ENCODE data around the gene C1orf159.
A peak's percentile ranks its signal among the peaks of the same experiment; 100 is the strongest.
"Not testable (repeated sequence)": the region's sequence is repeated elsewhere in the genome, so short reads cannot be mapped to it uniquely, and the experiment has no call there.

Gene C1orf159

GRCh38 chr1:1111516-1112236 lies 4.2 kb downstream of the C1orf159 start:
- TF ChIP-seq, protein P1, sequence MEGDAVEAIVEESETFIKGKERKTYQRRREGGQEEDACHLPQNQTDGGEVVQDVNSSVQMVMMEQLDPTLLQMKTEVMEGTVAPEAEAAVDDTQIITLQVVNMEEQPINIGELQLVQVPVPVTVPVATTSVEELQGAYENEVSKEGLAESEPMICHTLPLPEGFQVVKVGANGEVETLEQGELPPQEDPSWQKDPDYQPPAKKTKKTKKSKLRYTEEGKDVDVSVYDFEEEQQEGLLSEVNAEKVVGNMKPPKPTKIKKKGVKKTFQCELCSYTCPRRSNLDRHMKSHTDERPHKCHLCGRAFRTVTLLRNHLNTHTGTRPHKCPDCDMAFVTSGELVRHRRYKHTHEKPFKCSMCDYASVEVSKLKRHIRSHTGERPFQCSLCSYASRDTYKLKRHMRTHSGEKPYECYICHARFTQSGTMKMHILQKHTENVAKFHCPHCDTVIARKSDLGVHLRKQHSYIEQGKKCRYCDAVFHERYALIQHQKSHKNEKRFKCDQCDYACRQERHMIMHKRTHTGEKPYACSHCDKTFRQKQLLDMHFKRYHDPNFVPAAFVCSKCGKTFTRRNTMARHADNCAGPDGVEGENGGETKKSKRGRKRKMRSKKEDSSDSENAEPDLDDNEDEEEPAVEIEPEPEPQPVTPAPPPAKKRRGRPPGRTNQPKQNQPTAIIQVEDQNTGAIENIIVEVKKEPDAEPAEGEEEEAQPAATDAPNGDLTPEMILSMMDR (IDR thresholded peaks at IDR 0.05), result no peak
- H3K9me3 ChIP-seq, result peaks cover 0 to 5% (median 0%) of the 10 kb centered on the region in 3 donors
- intact Hi-C loops (cut with DNase I; ENCODE audit: low total_unique reads), result no loop called here
- no peak overlapping the region for H3K27ac ChIP-seq
- H3K4me1 ChIP-seq, result peaks cover 0 to 11% (median 10%) of the 10 kb centered on the region in 4 donors
- peak in 1 of 2 donors; percentile 50 for DNase-seq
- peaks cover 0 to 19% (median 4%) of the 10 kb centered on the region in 3 donors for H3K36me3 ChIP-seq
- no peak overlapping the region for H3K4me3 ChIP-seq
- H3K27me3 ChIP-seq, result no peaks in the 10 kb centered on the region

- Histone ChIP-seq H3K9me3 (peaks cover 0 to 5% (median 0%) of the 10 kb centered on the region in 3 donors), H3K4me3 (no peak overlapping the region), H3K27me3 (no peaks in the 10 kb centered on the region), H3K27ac (no peak overlapping the region), H3K4me1 (peaks cover 0 to 9% (median 7%) of the 10 kb centered on the region in 4 donors), H3K36me3 (peaks cover 0 to 19% (median 4%) of the 10 kb centered on the region in 3 donors)
- peak in 1 of 2 donors; percentile 53 for DNase-seq
- TF ChIP-seq, protein P1 (IDR thresholded peaks at IDR 0.05), result no peak
- intact Hi-C loops (cut with DNase I; ENCODE audit: low total_unique reads), result no loop called here
Observed at GRCh38 chr1:1110561-1110971, 5.3 kb downstream of the C1orf159 start.

DNA sequence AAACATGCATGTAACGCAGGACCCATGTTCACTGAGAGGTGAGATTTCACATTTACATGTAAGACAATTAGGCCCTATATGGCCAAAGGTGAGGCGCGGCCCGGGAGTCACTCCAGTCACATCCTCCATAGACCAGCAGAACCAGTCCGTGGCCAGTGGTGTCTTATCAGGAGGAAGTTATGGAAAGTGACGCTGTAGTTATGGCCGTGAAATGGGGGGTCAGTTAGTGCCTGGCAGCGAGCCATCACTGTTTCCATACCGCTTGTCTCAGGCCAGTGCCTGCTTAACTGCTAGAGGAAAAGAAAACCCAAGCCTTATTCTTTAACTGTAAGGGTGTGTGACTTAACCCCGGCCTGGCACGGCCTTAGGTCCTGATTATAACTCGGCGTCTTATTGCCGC lies 6.1 kb downstream of the C1orf159 start:
- Histone ChIP-seq H3K27ac (no peak overlapping the region), H3K27me3 (no peaks in the 10 kb centered on the region), H3K4me3 (no peak overlapping the region), H3K36me3 (peaks cover 0 to 19% (median 4%) of the 10 kb centered on the region in 3 donors), H3K4me1 (peaks cover 0 to 2% (median under 1%) of the 10 kb centered on the region in 4 donors), H3K9me3 (peaks cover 0 to 5% (median 0%) of the 10 kb centered on the region in 3 donors)
- DNase-seq, result peak in 1 of 2 donors; percentile 51
- TF ChIP-seq, protein P1 (IDR thresholded peaks at IDR 0.05), result no peak
- intact Hi-C loops (cut with DNase I; ENCODE audit: low total_unique reads), result no loop called here

DNA sequence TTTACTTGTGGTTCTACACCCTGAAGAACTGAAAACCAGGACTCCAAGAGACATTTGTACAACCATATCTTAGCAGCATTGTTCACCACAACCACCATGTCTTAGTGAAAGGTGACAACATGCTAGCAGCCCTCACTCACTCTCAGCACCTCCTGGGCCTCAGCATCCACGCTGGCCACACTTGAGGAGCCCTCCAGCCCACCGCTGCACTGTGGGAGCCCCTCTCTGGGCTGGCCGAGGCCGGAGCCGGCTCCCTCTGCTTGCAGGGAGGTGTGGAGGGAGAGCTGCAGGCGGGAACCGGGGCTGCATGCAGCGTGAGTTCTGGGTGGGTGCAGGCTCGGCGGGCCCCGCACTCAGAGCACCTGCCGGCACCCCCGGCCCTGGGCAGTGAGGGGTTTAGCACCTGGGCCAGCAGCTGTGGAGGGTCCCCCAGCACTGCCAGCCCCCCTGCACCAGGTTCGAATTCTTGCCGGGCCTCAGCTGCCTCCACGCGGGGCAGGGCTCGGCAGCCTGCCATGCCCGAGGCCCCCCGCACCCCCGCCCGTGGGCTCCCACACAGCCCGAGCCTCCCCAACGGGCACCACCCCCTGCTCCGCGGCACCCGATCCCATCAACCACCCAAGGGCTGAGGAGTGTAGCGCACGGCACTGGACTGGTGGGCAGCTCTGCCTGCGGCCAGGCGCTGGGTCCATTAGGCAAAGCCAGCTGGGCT lies 9.2 kb downstream of the C1orf159 start:
- H3K27ac ChIP-seq, result no peak overlapping the region
- peak in 1 of 2 donors; percentile 59 for DNase-seq
- no peaks in the 10 kb centered on the region for H3K9me3 ChIP-seq
- TF ChIP-seq, protein P1 (IDR thresholded peaks at IDR 0.05), result no peak
- H3K4me3 ChIP-seq, result no peak overlapping the region
- H3K27me3 ChIP-seq, result no peaks in the 10 kb centered on the region
- intact Hi-C loops (cut with DNase I; ENCODE audit: low total_unique reads), result no loop called here
- peaks cover 0 to 9% (median 0%) of the 10 kb centered on the region in 3 donors for H3K36me3 ChIP-seq
- no peaks in the 10 kb centered on the region for H3K4me1 ChIP-seq

DNA sequence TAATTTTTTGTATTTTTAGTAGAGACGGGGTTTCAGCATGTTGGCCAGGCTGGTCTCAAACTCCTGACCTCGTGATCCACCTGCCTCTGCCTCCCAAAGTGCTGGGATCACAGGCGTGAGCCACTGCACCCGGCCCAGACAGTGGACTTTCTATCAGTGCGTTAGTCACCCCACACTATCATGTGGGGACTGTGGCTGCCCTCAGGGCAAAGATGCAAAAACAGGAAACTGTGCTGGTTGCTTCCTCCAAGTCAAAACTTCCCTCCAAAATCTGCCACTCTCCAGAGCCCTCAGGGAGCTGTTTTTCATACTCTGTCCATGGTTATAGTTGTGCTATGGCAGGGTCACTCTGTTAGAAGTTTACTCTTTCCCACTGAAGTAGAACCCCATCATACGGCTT lies 11.7 kb downstream of the C1orf159 start:
- H3K27me3 ChIP-seq; H3K9me3 ChIP-seq; H3K4me1 ChIP-seq; H3K27ac ChIP-seq; H3K4me3 ChIP-seq; H3K36me3 ChIP-seq; intact Hi-C loops (cut with DNase I; ENCODE audit: low total_unique reads): not testable (repeated sequence)
- DNase-seq, result peak in 1 of 2 donors; percentile 27

DNA sequence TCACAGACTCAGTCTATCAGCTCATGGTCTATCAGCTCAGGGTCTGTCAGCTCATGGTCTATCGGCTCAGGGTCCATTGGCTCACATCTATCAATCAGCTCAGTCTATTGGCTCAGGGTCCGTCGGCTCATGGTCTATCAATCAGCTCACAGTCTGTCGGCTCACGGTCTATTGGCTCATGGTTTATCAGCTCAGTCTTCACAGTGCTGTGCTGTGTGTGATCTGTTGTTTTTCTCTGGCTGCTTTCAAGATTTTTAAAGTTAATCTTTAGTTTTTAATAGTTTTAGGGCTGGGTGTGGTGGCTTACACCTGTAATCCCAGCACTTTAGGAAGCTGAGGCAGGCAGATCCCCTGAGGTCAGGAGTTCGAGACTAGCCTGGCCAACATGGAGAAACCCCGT lies 14.4 kb downstream of the C1orf159 start:
- peak; percentile 5 to 45 for DNase-seq
- Histone ChIP-seq H3K4me1 (no peaks in the 10 kb centered on the region), H3K27me3 (no peaks in the 10 kb centered on the region), H3K27ac (no peak overlapping the region), H3K36me3 (peaks cover 0 to 6% (median 0%) of the 10 kb centered on the region in 3 donors), H3K9me3 (no peaks in the 10 kb centered on the region), H3K4me3 (no peak overlapping the region)
- intact Hi-C loops (cut with DNase I; ENCODE audit: low total_unique reads), result no loop called here
- TF ChIP-seq, protein P1 (IDR thresholded peaks at IDR 0.05), result no peak

Data from tibial artery (tissue), 4 donors.